Medulla oblongata (tissue), 1 donor: ENCODE results near the gene TP53I13.
"Not testable (repeated sequence)": the region's sequence is repeated elsewhere in the genome, so short reads cannot be mapped to it uniquely, and the experiment has no call there.

Experiments used
- DNase-seq: peaks from one replicate; pipeline ENCODE4 v3.0.0-alpha.2; 2015; ENCODE audit errors: extremely low spot score

Gene TP53I13, protein sequence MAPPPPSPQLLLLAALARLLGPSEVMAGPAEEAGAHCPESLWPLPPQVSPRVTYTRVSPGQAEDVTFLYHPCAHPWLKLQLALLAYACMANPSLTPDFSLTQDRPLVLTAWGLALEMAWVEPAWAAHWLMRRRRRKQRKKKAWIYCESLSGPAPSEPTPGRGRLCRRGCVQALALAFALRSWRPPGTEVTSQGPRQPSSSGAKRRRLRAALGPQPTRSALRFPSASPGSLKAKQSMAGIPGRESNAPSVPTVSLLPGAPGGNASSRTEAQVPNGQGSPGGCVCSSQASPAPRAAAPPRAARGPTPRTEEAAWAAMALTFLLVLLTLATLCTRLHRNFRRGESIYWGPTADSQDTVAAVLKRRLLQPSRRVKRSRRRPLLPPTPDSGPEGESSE

GRCh38 chr17:29568331-29569244 lies at the start of gene TP53I13:
Gene TP53I13 (plus strand): TSS chr17:29568701. CDS start chr17:29568759, 58 bp downstream.
- DNase-seq: peak; percentile 80

GRCh38 chr17:29524692-29525091 lies 43.8 kb upstream of the TP53I13 start:
- no peak for DNase-seq

GRCh38 chr17:29526322-29526721 lies 42.2 kb upstream of the TP53I13 start:
- DNase-seq: no peak

DNA sequence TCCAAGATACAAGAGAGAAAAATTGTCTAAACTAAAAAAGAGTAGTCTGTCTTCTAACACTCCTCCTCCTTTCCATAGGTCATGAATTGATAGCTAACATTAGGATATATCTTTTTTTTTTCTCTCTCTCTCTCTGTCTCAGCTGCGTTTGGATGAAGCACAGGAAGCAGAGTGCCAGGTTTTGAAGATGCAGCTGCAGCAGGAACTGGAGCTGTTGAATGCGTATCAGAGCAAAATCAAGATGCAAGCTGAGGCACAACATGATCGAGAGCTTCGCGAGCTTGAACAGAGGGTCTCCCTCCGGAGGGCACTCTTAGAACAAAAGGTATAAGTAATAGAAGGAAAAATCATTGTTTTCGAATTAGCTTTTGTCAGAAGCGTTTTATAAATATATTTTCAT lies 34.5 kb upstream of the TP53I13 start:
- DNase-seq: peak; percentile 30

- no peak for DNase-seq
These were observed 24.4 kb upstream of the TP53I13 start for GRCh38 chr17:29544066-29544465.

DNA sequence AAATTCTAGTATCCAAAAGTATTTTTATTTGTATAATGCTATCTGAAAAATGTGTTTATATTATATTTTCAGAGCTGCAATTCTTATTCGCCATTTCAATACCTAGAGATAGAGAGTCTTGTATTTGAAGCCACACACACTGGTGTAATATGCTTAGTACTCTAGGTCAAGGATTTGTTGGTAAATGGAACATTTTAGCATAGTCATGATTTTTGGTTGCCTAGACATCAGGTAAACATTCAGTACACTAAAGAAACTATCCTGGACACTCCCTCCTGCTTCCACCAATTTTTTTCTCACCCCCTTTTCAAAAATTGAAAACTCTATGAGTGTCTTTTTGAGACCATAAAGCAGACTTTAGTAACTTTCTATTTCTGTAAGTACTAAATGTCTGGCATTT lies 22.4 kb upstream of the TP53I13 start:
- no peak for DNase-seq

- DNase-seq: no peak
These were observed 21.7 kb upstream of the TP53I13 start for GRCh38 chr17:29546830-29547229.

DNA sequence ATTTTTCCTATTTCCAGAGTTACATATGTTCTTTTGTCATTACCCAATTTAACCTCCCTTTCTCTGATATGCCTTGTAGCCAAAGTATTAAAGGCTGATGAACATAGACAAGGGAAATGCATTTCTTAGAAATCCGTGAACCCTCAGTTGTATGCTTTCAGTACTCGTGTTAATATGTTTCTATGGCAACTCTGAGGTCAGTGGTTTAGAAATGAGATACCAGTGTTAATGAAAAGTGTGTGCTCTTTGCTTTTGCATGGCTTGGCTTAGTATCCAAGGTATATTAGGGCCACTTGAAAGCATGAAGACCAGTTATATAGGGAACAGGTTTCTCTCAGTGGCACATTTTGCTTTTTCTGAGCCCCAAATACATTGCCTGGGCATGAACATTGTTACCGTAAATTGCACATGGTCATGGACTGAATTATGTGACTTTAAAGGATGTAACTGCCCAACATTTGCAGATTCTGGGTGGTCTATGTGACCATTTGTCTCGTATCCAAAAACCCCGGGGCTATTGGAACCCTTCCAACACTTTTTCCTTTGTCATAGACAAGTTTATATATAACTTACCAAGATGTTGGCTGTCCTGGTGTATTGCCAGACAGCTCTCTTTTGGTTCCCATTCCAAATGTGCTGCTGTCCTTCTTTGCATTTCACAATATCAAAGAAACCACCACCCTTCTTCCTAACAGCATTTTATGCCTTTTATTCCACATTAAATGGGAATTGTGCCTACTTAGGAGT lies 19.2 kb upstream of the TP53I13 start:
- no peak for DNase-seq

DNA sequence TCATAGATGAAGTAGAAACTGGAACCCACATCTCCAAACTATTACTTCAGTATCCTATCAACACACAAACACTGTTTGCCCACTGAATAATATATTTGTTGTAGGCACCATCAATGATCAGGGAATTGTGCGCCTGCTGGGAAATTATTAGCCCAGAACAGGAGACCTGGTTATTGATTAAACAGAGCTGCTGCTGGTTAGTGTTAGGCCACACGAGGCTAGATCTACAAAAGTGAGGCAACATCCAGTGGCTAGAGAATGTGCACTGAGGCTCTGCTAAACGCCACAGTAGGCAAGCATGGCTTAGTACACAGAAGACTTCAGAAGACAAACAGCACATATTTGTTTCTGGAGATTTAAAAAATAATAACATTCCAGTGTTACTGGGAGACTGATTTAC lies 12.7 kb upstream of the TP53I13 start:
- no peak for DNase-seq

DNA sequence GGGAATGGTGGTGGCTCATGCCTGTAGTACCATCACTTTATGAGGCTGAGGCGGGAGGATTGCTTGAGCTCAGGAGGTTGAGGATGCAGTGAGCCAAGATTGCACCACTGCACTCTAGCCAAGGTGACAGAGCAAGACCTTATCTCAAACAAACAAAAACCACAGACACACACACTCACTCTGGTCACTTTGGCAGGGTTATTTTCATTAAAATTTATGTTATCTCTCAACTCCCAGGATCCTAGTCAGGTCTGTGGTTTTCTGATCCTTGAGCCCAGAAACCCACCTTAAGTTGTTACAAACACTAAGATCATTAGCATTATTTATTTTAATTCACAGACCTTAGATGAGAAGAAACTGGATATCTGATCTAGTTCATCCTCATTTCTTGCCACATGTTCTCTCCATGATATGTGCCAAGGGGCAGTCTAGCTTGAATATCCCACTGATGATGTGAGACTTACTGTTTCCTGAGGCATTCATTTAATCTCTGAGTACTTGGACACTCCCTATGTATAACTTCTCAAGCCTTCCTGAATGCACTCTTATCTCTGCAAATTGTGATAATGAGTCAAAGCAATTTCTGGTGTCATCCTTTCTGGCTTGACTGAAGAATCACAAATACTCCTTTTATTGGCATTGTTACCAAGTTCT lies 11.3 kb upstream of the TP53I13 start:
- no peak for DNase-seq

DNA sequence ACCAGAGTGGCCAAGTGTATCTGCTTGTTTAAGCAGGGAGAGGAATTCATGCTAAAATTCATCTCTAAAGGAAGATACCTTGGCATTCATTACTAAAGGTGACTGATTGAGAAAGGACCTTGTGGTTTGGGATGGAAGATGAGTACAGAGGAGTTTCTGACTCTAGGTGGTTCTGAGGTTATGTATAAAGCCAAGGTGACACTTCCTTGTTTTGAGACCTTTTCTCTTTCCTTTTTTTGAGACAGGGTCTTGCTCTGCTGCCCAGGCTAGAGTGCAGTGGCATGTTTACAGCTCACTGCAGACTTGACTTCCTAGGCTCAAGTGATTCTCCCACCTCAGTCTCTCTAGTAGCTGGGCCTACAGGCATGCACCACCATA lies 10.8 kb upstream of the TP53I13 start:
- no peak for DNase-seq

DNA sequence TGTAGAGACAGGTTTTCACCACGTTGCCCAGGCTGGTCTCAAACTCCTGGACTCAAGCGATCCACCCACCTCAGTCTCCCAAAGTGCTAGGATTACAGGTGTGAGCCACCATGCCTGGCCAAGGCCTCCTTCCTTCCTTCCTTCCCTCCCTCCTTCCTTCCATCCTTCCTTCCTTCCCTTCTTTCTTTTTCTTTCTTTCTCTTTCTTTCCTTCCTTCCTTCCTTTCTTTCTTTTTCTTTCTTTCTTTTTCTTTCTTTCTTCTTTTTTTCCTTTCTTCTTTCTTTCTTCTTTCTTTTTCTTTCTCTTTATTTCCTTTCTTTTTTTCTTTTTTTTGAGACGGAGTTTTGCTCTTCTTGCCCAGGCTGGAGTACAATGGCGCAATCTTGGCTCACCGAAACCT lies 10.4 kb upstream of the TP53I13 start:
- DNase-seq: not testable (repeated sequence)

DNA sequence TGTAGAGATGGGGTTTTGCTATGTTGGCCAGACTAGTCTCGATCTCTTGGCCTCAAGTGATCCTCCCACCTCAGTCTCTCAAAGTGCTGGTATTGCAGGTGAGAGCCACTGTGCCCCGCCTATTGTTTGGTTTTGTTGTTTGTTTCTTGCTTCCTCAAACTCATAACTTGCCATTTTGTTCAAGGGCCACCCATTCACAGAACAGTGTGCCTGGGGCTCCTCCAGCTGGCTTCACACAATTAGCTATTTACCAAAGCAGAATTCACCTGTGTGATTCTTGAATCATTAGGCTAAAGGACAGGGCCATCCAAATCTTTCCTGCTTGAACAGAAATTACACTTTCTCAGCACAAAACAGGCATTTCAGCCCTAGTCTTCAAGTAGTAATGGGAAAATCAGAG lies 8.9 kb upstream of the TP53I13 start:
- no peak for DNase-seq

GRCh38 chr17:29560316-29560715 lies 8.2 kb upstream of the TP53I13 start:
- peak; percentile 51 for DNase-seq

DNA sequence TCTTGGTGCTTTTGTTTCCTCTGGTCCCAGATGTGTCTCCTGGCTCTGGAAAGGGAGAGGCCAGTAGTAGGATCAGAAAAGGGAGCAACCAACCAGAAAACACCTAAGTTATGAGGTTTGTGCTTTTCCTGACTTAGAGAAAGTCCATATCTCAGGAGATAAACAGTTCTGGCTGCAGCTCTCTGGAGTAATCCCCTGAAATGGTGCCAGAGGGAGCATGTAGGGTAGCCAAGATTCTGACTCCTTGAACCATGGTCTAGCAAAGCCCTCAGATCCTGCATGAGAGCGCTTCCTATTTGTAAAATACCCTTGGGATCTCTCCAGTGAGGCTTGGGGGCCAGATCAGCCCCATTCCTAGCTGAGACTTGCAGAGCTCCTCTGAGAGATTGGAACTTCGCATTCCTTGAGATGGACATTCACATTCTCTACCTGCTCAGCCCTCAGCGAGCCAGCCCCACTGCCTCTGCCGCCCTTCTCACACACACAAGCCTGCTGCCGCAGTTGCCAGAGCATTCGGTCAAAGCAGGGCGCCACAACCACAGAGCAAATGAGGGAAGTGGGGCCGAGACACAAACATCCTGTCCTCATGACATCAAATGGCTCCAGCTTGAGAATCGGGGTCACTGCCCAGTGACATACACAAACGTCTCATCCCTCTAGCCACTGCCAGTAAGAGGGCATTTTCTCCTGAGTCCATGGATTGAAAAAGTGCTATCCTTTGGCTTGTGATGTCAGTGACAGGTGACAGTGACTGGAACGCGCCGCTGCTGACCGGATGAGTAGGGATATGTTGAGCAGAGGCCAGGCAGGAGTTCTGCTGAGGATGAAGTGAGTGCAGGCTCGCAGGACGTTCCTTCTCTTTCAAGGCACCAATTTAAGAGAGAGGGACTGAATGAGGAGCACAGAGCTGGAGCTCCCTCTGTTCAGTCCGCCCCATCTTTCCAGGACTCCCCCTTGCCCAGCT lies 6.7 kb upstream of the TP53I13 start:
- peak; percentile 60 for DNase-seq

DNA sequence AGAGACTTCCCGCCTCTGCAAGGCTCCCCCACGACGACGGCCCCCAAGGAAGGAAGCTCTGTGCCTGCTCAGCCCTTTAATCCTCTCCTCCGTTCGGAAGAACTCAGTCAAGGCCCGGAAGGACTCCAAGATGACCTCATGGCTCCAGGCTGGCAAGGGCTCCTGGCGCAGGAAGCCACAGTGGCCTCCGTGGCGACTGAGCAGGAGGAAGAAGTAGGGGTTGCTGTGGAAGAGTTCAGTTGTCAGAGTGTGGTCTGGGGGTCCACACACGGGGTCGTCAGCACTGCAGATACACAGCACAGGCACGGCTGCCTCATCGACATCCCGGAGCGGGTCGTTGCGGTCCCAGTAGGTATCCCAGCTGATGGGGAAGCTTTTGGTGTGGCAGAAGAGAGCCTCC lies 5.9 kb upstream of the TP53I13 start:
- no peak for DNase-seq

- DNase-seq: no peak
These were observed 4.7 kb upstream of the TP53I13 start for GRCh38 chr17:29563816-29564215.

- no peak for DNase-seq
These were observed 2.6 kb upstream of the TP53I13 start for GRCh38 chr17:29565643-29566472.

- no peak for DNase-seq
These were observed 1.8 kb upstream of the TP53I13 start, which contains the start of gene ABHD15 for GRCh38 chr17:29566473-29567303. Gene ABHD15 (minus strand): TSS chr17:29567037. CDS start chr17:29566966, 71 bp downstream.
